Gastroesophageal sphincter (tissue), 4 donors: Measurements from ENCODE around the gene PTCD1. TPM values are rescaled to one million over a fixed set of nuclear protein-coding genes. Genes with fewer than 3 reads are reported as not detected.

ENCODE experiments used
- ATAC-seq: fragments of 150-250 bp; one replicate; pipeline ENCODE4 v1.9.1; 2016; ENCODE audit warnings: mild to moderate bottlenecking, moderate library complexity
- H3K27ac ChIP-seq, 4 donors: fragments of 200-600 bp; sonication (generic) in 3 of 4; 1 replicate in 3 of 4; 2 replicates in 1 of 4; pipeline ENCODE4 v1.5.1; 2016 to 2019
- H3K27me3 ChIP-seq: fragments of 200-600 bp; sonication (generic); one replicate; pipeline ENCODE4 v1.5.1; 2019
- H3K36me3 ChIP-seq, 2 donors: fragments of 200-600 bp; sonication (generic); one replicate each; pipeline ENCODE4 v1.5.1; 2019; ENCODE audit warnings: control low read depth in 1 of 2
- H3K4me1 ChIP-seq, 3 donors: fragments of 200-600 bp; sonication (generic); 1 replicate in 2 of 3; 2 replicates in 1 of 3; pipeline ENCODE4 v1.5.1; 2016 to 2019; ENCODE audit warnings: control low read depth in 2 of 3
- H3K4me3 ChIP-seq, 2 donors: fragments of 200-600 bp; sonication (generic); one replicate each; pipeline ENCODE4 v1.5.1; 2019; ENCODE audit warnings: mild to moderate bottlenecking in 1 of 2, moderate library complexity in 1 of 2
- H3K9me3 ChIP-seq, 3 donors: fragments of 200-600 bp; sonication (generic); one replicate each; pipeline ENCODE4 v1.5.1; 2017 to 2019; ENCODE audit warnings: control low read depth in 2 of 3
- EP300 ChIP-seq: sonication (generic); formaldehyde crosslinking; IDR thresholded peaks from one replicate; pipeline ENCODE4 v1.6.1; 2017; ENCODE audit warnings: antibody characterized with exemption, mild to moderate bottlenecking
- POLR2A ChIP-seq, 2 donors: fragments of 450-650 bp; IDR thresholded peaks; one replicate each; pipeline ENCODE4 v1.6.1; 2017; ENCODE audit warnings: antibody characterized with exemption in 2 of 2, mild to moderate bottlenecking in 2 of 2, moderate library complexity in 1 of 2
- POLR2AphosphoS5 ChIP-seq: sonication (generic); formaldehyde crosslinking; IDR thresholded peaks from one replicate; pipeline ENCODE4 v1.6.1; 2017; ENCODE audit warnings: antibody characterized with exemption
- WGBS, 2 donors: methylation state at CpG; one replicate each; pipeline ENCODE4 v1.1.5; 2018; ENCODE audit warnings: low coverage in 1 of 2; 5-methylcytosine and 5-hydroxymethylcytosine counted together
- total RNA-seq, 4 donors: library from RNA; depleted of rRNA; stranded (reverse); fragments of >200 nt; gene quantifications; one replicate each; pipeline ENCODE4 v1.1.0, GENCODE V29; 2016
- TF ChIP-seq, protein P1 (sequence below), 4 experiments: fragments of 200-600 bp in 2 of 4; fragments of 450-650 bp in 2 of 4; sonication (generic) in 1 of 4; IDR thresholded peaks; one replicate each; pipeline ENCODE4 v1.5.1; 2017 to 2019; ENCODE audit warnings: antibody characterized with exemption in 4 of 4, mild to moderate bottlenecking in 2 of 4, moderate library complexity in 2 of 4

Gene PTCD1
- total RNA-seq, 4 donors from 2014 or later, result 6.2 to 10.8 (median 7.3) TPM

DNA sequence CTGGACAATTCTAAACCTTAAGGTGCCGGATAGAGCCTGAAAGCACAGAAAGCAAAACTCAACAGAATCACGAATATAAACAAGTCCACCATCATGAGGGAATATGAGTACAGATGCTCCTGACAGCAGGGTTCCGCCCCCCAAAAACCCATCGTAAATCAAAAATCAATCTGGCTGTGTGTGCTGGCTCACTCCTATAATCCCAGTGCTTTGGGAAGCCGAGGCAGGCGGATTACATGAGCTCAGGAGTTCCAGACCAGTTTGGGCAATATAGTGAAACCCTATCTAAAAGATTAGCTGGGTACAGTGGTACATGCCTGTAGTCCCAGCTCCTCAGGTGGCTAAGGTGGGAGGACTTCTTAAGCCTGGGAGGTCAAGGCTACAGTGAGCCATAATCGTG lies 17.6 kb downstream of the PTCD1 start:
- TF ChIP-seq, protein P1, sequence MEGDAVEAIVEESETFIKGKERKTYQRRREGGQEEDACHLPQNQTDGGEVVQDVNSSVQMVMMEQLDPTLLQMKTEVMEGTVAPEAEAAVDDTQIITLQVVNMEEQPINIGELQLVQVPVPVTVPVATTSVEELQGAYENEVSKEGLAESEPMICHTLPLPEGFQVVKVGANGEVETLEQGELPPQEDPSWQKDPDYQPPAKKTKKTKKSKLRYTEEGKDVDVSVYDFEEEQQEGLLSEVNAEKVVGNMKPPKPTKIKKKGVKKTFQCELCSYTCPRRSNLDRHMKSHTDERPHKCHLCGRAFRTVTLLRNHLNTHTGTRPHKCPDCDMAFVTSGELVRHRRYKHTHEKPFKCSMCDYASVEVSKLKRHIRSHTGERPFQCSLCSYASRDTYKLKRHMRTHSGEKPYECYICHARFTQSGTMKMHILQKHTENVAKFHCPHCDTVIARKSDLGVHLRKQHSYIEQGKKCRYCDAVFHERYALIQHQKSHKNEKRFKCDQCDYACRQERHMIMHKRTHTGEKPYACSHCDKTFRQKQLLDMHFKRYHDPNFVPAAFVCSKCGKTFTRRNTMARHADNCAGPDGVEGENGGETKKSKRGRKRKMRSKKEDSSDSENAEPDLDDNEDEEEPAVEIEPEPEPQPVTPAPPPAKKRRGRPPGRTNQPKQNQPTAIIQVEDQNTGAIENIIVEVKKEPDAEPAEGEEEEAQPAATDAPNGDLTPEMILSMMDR (IDR thresholded peaks at IDR 0.05), result no peak
- TF ChIP-seq POLR2AphosphoS5 (no peak), POLR2A (IDR thresholded peaks at IDR 0.05) (no peak), EP300 (no peak)
- Histone ChIP-seq H3K27me3 (no peaks in the 10 kb centered on the region), H3K27ac (no peak overlapping the region), H3K4me3 (no peak overlapping the region), H3K36me3 (peaks cover 0 to 99% of the 10 kb centered on the region in 2 donors), H3K9me3 (no peaks in the 10 kb centered on the region), H3K4me1 (no peaks in the 10 kb centered on the region)
- no peak for ATAC-seq
- WGBS, 2 donors, result 78% methylated on average over 4 of the region's 7 CpGs; no CpG with 5 or more reads in 1 of the 2 donors

DNA sequence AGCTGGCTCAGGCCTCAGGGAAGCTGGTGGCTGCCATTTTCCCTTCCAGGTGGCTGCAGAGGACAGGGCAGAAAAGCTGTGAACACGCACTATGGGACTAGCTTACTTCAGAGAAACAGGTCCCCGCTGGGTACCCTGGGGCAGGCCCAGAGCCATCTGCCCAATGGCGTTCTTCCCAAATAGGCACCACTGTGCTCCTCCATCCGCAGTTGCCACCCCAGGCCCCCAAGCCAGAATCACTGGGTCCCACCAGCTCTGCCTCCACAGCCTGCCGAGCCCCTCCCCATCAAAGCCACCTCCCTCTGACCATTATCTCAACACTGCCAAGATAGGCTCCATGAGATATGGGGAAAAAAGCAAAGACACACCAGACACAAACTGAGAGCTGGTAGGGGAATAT lies 18.4 kb downstream of the PTCD1 start:
- TF ChIP-seq POLR2A (IDR thresholded peaks at IDR 0.05), result no peak
- TF ChIP-seq POLR2AphosphoS5, result no peak
- no peak for TF ChIP-seq EP300
- TF ChIP-seq, protein P1 (IDR thresholded peaks at IDR 0.05), result no peak
- H3K4me1 ChIP-seq, result peaks cover 0 to 4% (median 0%) of the 10 kb centered on the region in 3 donors
- no peak overlapping the region for H3K27ac ChIP-seq
- peaks cover 0 to 99% of the 10 kb centered on the region in 2 donors for H3K36me3 ChIP-seq
- H3K27me3 ChIP-seq, result no peaks in the 10 kb centered on the region
- WGBS, 2 donors, result 60% methylated on average over 1 of the region's 5 CpGs; no CpG with 5 or more reads in 1 of the 2 donors
- no peaks in the 10 kb centered on the region for H3K9me3 ChIP-seq
- ATAC-seq, result no peak
- H3K4me3 ChIP-seq, result no peak overlapping the region

DNA sequence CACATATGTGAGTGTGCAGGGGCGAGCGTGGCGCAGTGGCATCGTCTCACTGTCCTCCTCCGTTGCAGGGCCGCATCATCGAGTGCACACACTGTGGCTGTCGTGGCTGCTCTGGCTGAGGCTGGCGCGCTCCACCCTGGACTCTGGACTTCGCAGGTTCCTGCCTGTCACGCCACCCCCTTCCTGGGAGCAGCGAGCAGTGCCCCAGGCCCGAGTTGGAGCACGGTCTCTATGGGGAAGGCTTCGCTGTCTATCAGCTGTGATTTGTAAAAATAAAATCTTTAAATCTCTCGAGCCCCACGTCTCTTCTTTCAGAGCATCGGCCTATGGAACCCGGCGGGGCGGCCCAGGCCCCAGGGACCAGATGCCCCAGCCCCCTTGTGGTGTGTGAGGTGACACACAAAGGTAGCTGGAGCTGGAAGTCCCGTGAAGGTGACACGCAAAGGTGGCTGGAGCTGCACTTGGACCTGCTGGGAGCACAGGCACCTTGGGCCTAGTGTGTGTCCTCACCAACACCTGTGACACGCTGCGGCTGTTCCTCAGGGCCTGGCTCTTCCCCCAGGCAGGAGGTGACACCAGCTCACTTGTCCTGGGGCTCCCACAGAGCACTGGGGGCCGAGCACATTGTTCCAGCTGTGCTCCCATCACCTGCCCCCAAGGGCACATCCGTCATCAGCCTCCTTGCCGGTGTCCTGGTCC lies 19.1 kb downstream of the PTCD1 start:
- 60% methylated on average over 1 of the region's 29 CpGs; no CpG with 5 or more reads in 1 of the 2 donors for WGBS, 2 donors
- Histone ChIP-seq H3K4me3 (no peak overlapping the region), H3K27me3 (no peaks in the 10 kb centered on the region), H3K36me3 (peaks cover 0 to 99% of the 10 kb centered on the region in 2 donors), H3K4me1 (peaks cover 0 to 9% (median 0%) of the 10 kb centered on the region in 3 donors), H3K27ac (no peak overlapping the region), H3K9me3 (no peaks in the 10 kb centered on the region)
- TF ChIP-seq, protein P1 (IDR thresholded peaks at IDR 0.05), result no peak
- TF ChIP-seq POLR2AphosphoS5, result no peak
- TF ChIP-seq EP300, result no peak
- TF ChIP-seq POLR2A (IDR thresholded peaks at IDR 0.05), result no peak
- no peak for ATAC-seq

DNA sequence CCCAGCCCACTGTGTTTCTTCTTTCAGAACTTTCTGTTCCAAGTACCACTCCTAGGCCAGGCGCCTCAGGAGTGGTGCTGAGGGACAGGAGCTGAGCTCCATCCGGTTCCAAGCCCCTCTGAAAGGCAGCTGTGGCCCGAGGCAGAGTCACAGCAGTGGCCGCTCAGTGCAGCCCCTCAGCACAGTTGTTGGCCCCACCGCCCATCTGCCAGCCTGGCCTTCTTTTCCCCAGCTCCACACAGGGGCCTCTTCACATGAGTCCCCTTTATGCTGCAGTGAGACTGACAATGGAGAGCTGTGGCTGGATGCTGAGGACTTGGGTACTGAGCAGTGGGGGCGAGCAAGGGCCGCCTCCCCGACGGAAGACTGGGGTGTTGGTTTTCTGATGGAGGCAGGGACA lies 20.3 kb downstream of the PTCD1 start:
- Histone ChIP-seq H3K27me3 (no peaks in the 10 kb centered on the region), H3K27ac (no peak overlapping the region), H3K4me1 (peaks cover 0 to 9% (median 0%) of the 10 kb centered on the region in 3 donors), H3K4me3 (no peak overlapping the region), H3K36me3 (peaks cover 0 to 99% of the 10 kb centered on the region in 2 donors), H3K9me3 (no peaks in the 10 kb centered on the region)
- TF ChIP-seq EP300, result no peak
- TF ChIP-seq, protein P1 (IDR thresholded peaks at IDR 0.05), result no peak
- no peak for TF ChIP-seq POLR2A (IDR thresholded peaks at IDR 0.05)
- TF ChIP-seq POLR2AphosphoS5, result no peak
- WGBS, 2 donors, result 77% methylated on average over 5 of the region's 9 CpGs; no CpG with 5 or more reads in 1 of the 2 donors
- ATAC-seq, result no peak
